Activated CD8-positive, alpha-beta T cell treated with anti-CD3 and anti-CD28 coated beads for 36 hours (primary cell): ENCODE results near the gene NFIA. TPM values are rescaled to one million over a fixed set of nuclear protein-coding genes. Genes with fewer than 3 reads are reported as not detected.
A peak's percentile ranks its signal among the peaks of the same experiment; 100 is the strongest.

Source experiments
- ATAC-seq: fragments of 200-7000 bp; cut with Tn5 transposase; one replicate; pipeline ENCODE4 v1.10.0; 2021; ENCODE audit warnings: mild to moderate bottlenecking, moderate library complexity
- CTCF ChIA-PET: fragments of 350-600 bp; sonication (Branson Sonifier 250); formaldehyde crosslinking; loops from one replicate; lab custom pipeline; 2021; ENCODE audit warnings: antibody characterized with exemption; lab: Charles Lee
- POLR2A ChIA-PET: fragments of 350-600 bp; sonication (Branson Sonifier 250); formaldehyde crosslinking; loops from one replicate; lab custom pipeline; 2021; ENCODE audit warnings: antibody characterized with exemption; lab: Charles Lee
- DNase-seq: peaks from one replicate; pipeline ENCODE4 v3.0.0-alpha.2; 2020
- H3K27ac Mint-ChIP-seq: one replicate; pipeline ENCODE4 v1.8.0; 2021; ENCODE audit warnings: mild to moderate bottlenecking, mixed read lengths
- H3K27me3 Mint-ChIP-seq: one replicate; pipeline ENCODE4 v1.8.0; 2021; ENCODE audit warnings: mixed read lengths
- H3K36me3 Mint-ChIP-seq: one replicate; pipeline ENCODE4 v1.8.0; 2021; ENCODE audit warnings: low read depth, mixed read lengths
- H3K4me1 Mint-ChIP-seq: one replicate; pipeline ENCODE4 v1.8.0; 2021; ENCODE audit warnings: low read depth, mixed read lengths
- H3K4me3 Mint-ChIP-seq: one replicate; pipeline ENCODE4 v1.8.0; 2021; ENCODE audit warnings: mild to moderate bottlenecking, moderate library complexity, mixed read lengths
- H3K9me3 Mint-ChIP-seq: one replicate; pipeline ENCODE4 v1.8.0; 2021; ENCODE audit warnings: mixed read lengths
- CTCF ChIP-seq: fragments of 200-600 bp; IDR thresholded peaks from one replicate; pipeline ENCODE4 v1.8.0; 2022; ENCODE audit warnings: antibody characterized with exemption, mild to moderate bottlenecking
- intact Hi-C: fragments of 100-400 bp; cut with micrococcal nuclease; formaldehyde crosslinking; loops from one replicate; pipeline ENCODE4 v1.10.0; 2022
- total RNA-seq, 2 experiments: library from RNA; stranded (reverse); gene quantifications; one replicate each; pipeline ENCODE4 v1.2.3, GENCODE V29; 2021

NFIA gene
- total RNA-seq, 2 experiments from 2014 or later: 1.9 to 2.4 TPM

GRCh38 chr1:61386770-61387169, 304.4 kb downstream of the NFIA start:
- POLR2A ChIA-PET: no interaction called here
- ATAC-seq (no peak), DNase-seq (no peak)
- Mint-ChIP-seq H3K4me1 (peaks cover 8% of the 10 kb centered on the region), H3K9me3 (no peaks in the 10 kb centered on the region), H3K4me3 (no peak overlapping the region), H3K36me3 (peaks cover 7% of the 10 kb centered on the region), H3K27me3 (no peaks in the 10 kb centered on the region), H3K27ac (no peak overlapping the region)
- intact Hi-C loops: no loop called here
- no peak for TF ChIP-seq CTCF
- CTCF ChIA-PET: no interaction called here

GRCh38 chr1:61387829-61388228, 305.5 kb downstream of the NFIA start:
- DNase-seq (no peak), ATAC-seq (peak; percentile 34)
- intact Hi-C loops: no loop called here
- Mint-ChIP-seq H3K4me3 (no peak overlapping the region), H3K27me3 (no peaks in the 10 kb centered on the region), H3K9me3 (no peaks in the 10 kb centered on the region), H3K4me1 (peaks cover 8% of the 10 kb centered on the region), H3K36me3 (peaks cover 7% of the 10 kb centered on the region), H3K27ac (no peak overlapping the region)
- POLR2A ChIA-PET: no interaction called here
- no peak for TF ChIP-seq CTCF
- CTCF ChIA-PET: no interaction called here

GRCh38 chr1:61388566-61388965, 306.2 kb downstream of the NFIA start:
- POLR2A ChIA-PET: no interaction called here
- Mint-ChIP-seq H3K27ac (no peak overlapping the region), H3K4me1 (peaks cover 8% of the 10 kb centered on the region), H3K4me3 (no peak overlapping the region), H3K27me3 (no peaks in the 10 kb centered on the region), H3K9me3 (no peaks in the 10 kb centered on the region), H3K36me3 (peaks cover 3% of the 10 kb centered on the region)
- CTCF ChIA-PET: no interaction called here
- intact Hi-C loops: no loop called here
- DNase-seq: no peak
- no peak for ATAC-seq
- TF ChIP-seq CTCF: no peak

- TF ChIP-seq CTCF: no peak
- H3K4me3 Mint-ChIP-seq: no peak overlapping the region
- intact Hi-C loops: no loop called here
- ATAC-seq (no peak), DNase-seq (no peak)
- POLR2A ChIA-PET: no interaction called here
- H3K9me3 Mint-ChIP-seq: no peaks in the 10 kb centered on the region
- H3K36me3 Mint-ChIP-seq: peaks cover 3% of the 10 kb centered on the region
- H3K4me1 Mint-ChIP-seq: peaks cover 8% of the 10 kb centered on the region
- H3K27me3 Mint-ChIP-seq: no peaks in the 10 kb centered on the region
- no peak overlapping the region for H3K27ac Mint-ChIP-seq
- CTCF ChIA-PET: no interaction called here
Measured at GRCh38 chr1:61389194-61389925, 307.0 kb downstream of the NFIA start.

DNA sequence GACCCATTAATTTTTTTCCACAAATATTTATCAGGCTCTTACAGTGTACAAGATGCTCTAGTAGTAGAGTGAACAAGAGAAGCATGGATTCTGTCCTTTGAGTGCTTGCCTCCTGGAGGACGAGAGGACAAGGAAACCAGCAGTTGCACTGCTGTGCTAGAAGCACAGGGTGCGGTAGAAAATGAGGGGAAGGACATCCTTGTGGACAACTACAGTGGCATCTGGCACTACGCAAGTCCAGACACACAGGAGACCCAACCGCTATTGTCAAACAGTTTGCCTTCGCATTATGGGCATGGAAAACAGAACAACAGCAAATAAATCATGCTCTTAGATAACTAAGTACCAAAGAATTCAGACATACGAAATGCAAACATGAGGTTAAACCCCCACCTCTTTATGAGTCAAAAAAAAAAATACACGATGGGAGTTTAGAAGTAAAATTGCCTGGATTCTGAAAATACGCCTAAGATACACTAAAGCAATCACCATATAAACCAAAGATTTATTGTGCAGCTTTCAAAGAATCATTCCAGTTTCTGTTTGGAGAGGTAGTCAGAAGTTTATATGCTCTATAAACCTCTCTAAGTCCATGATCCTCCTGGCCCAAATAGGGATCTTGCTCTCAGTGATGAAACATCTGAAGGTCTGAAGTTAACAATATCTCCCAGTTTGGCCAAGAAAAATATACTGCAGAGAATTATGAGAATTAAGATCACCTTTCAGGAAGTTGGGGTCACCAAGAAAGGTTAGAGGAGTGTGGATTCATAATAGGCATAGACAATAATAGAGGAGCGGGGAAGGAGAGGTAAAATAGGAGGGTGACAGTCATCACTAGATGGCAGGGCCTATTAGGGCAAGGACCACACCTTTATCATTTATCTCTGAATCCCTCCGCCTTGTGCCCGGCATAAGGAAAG, 307.8 kb downstream of the NFIA start:
- no peak overlapping the region for H3K4me3 Mint-ChIP-seq
- DNase-seq (no peak), ATAC-seq (no peak)
- ChIA-PET CTCF (no interaction called here), POLR2A (no interaction called here)
- H3K9me3 Mint-ChIP-seq: no peaks in the 10 kb centered on the region
- H3K27me3 Mint-ChIP-seq: no peaks in the 10 kb centered on the region
- no peak overlapping the region for H3K27ac Mint-ChIP-seq
- H3K4me1 Mint-ChIP-seq: peaks cover 8% of the 10 kb centered on the region
- TF ChIP-seq CTCF: no peak
- intact Hi-C loops: no loop called here
- H3K36me3 Mint-ChIP-seq: peaks cover 3% of the 10 kb centered on the region
